GM19239 (cell line): ENCODE data around the gene KRTAP4-3.
"Not testable (repeated sequence)": the region's sequence is repeated elsewhere in the genome, so short reads cannot be mapped to it uniquely, and the experiment has no call there.

Source experiments
- DNase-seq: peaks from one replicate; pipeline ENCODE4 v3.0.0; 2011; ENCODE audit warnings: low spot score; ENCODE audit not compliant: insufficient read length
- FAIRE-seq: peaks from 2 replicates; lab custom pipeline; 2011; peaks lifted over from hg19 to GRCh38; lab: Jason Lieb, UNC

The KRTAP4-3 gene

DNA sequence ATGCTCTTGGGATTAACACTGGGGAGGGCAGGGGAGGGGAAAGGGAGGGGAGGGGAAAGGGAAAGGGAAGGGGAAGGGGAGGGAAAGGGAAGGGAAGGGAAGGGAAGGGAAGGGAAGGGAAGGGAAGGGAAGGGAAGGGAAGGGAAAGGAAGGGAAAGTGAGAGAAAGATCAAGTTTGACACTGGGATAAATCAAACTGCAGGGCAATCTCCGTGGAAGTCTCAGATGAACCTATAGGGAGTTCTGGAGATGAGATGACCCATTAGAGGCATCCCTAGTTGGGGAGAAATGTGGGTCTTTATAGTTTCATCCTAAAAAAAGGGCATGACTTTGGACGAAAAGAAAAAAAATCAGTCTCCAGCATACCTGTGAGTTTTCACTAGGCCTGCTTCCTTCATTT lies 46.3 kb downstream of the KRTAP4-3 start:
- no peak for FAIRE-seq

DNA sequence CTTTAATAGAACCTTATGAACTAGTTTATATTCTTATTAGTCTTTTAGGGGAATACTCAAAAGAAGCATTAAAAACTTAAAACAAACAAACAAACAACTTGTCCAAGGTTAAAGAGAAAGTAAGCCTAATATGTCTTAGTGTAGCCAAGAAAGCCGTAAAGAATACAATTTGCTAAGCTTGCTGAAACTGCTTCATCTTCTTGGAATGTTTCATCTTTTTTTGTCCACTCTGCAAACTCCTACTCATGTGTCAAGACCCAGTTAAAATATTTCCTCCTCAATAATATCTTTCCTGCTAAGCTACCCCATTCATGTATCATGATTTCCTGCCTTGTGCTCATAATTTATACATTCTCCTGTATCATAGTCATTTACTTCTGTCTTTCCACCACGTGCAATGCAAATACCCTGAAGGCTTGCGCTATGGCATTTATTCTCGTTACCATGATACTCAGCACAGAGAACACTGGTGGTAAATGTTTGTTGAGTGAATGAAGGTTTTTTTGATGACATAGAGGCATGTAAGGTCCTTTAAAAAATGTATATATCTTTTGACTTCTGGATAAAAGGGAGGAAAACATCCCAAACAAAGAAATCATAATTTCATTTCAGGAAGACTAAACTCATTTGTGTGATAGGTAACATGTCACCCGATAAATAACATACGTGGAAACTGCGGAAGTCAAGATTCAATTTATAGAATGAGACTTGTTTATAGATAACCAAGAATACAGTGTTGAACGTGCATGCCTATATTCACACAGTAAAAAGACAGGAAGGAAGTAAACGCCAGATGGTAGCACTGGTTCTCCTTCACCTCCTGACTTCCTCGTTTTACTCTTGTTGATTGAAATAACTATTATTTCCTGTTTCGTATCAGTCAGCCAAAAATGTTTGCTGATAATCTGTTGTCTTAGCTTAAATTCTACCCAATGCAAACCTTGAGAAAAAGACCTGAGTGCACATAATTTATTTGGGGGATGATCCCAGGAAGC lies 48.0 kb downstream of the KRTAP4-3 start:
- DNase-seq, FAIRE-seq: not testable (repeated sequence)

More for the DNA sequence above, 46.3 kb downstream of the KRTAP4-3 start:
- no peak for DNase-seq

DNA sequence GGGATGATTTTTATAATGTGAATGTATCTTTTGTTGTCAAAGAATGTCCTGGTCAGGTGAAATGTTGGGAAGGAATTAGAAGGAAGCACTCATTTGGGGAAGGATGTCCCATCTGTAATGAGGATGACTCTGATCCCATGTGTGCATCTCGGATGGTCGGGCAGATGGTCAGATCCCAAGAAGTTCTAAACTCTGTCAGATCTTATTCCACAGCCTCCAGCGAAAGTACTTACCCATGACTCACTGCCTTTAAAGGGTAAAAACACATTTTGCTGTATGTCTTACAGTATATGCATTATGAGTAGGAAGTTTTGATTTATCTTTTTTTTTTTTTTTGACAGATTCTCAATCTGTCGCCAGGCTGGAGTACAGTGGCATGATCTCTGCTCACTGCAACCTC lies 49.3 kb downstream of the KRTAP4-3 start:
- DNase-seq: no peak
- no peak for FAIRE-seq

DNA sequence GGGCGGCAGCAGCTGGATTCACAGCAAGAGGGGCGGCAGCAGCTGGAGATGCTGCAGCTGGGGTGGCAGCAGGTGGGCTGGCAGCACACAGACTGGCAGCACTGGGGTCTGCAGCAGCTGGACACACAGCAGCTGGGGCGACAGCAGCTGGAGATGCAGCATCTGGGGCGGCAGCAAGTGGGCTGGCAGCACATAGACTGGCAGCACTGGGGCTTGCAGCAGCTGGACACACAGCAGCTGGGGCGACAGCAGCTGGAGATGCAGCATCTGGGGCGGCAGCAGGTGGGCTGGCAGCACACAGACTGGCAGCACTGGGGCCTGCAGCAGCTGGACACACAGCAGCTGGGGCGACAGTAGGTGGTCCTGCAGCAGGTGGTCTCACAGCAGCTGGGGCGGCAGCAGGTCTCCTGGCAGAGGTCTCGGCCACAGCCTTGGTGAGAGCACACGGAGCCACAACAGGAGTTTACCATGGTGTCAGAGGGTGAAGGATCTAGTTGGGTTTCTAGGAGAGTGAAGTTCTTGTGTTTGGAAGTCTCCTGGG lies 50.1 kb downstream of the KRTAP4-3 start, which contains the start of gene KRTAP4-11:
Gene KRTAP4-11, minus strand, starts transcription at position 528 of the 541 bp plus-strand sequence. Its CDS starts 58 bp downstream, at position 470.
- DNase-seq, FAIRE-seq: not testable (repeated sequence)
